Osteocyte (in vitro differentiated cells): Measurements from ENCODE around the gene POLD1. TPM values are rescaled to one million over a fixed set of nuclear protein-coding genes. Genes with fewer than 3 reads are reported as not detected.
A peak's percentile ranks its signal among the peaks of the same experiment; 100 is the strongest.
"Not testable (repeated sequence)": the region's sequence is repeated elsewhere in the genome, so short reads cannot be mapped to it uniquely, and the experiment has no call there.

Source experiments
- DNase-seq: peaks from one replicate; pipeline ENCODE4 v3.0.0; 2021; ENCODE audit warnings: mixed read lengths; ENCODE audit not compliant: unreplicated experiment; ENCODE audit errors: extremely low spot score
- H3K27ac Mint-ChIP-seq: one replicate; pipeline ENCODE4 v1.8.0; 2021; ENCODE audit warnings: mild to moderate bottlenecking, mixed read lengths; ENCODE audit not compliant: unreplicated experiment
- H3K27me3 Mint-ChIP-seq: one replicate; pipeline ENCODE4 v1.8.0; 2021; ENCODE audit warnings: mixed read lengths; ENCODE audit not compliant: unreplicated experiment
- H3K36me3 Mint-ChIP-seq: one replicate; pipeline ENCODE4 v1.8.0; 2021; ENCODE audit warnings: mixed read lengths; ENCODE audit not compliant: unreplicated experiment
- H3K4me1 Mint-ChIP-seq: one replicate; pipeline ENCODE4 v1.8.0; 2021; ENCODE audit warnings: mixed read lengths; ENCODE audit not compliant: unreplicated experiment
- H3K4me3 Mint-ChIP-seq: one replicate; pipeline ENCODE4 v1.8.0; 2021; ENCODE audit warnings: mild to moderate bottlenecking, moderate library complexity, mixed read lengths; ENCODE audit not compliant: unreplicated experiment
- H3K9me3 Mint-ChIP-seq: one replicate; pipeline ENCODE4 v1.8.0; 2021; ENCODE audit warnings: mixed read lengths; ENCODE audit not compliant: unreplicated experiment
- long read RNA-seq: library from polyadenylated mRNA; unstranded; transcript quantifications from one replicate; pipeline ENCODE4 v2.0.0, GENCODE V29; 2021
- total RNA-seq: library from RNA; stranded (reverse); gene quantifications from 2 replicates; pipeline ENCODE4 v1.2.1, GENCODE V29; 2021
- TF ChIP-seq, protein P1 (sequence below): fragments of 200-600 bp; sonication (generic); IDR thresholded peaks from 2 replicates; pipeline ENCODE4 v1.5.0; 2021; ENCODE audit warnings: antibody characterized with exemption, mild to moderate bottlenecking, moderate library complexity

POLD1 gene
- total RNA-seq = 19.6 and 22.2 TPM in 2 replicates
- long read RNA-seq, partial matches to known transcripts = 1 of 4 reads
- long read RNA-seq, other reads (novel, unspliced or antisense) = 2 of 4 reads

DNA sequence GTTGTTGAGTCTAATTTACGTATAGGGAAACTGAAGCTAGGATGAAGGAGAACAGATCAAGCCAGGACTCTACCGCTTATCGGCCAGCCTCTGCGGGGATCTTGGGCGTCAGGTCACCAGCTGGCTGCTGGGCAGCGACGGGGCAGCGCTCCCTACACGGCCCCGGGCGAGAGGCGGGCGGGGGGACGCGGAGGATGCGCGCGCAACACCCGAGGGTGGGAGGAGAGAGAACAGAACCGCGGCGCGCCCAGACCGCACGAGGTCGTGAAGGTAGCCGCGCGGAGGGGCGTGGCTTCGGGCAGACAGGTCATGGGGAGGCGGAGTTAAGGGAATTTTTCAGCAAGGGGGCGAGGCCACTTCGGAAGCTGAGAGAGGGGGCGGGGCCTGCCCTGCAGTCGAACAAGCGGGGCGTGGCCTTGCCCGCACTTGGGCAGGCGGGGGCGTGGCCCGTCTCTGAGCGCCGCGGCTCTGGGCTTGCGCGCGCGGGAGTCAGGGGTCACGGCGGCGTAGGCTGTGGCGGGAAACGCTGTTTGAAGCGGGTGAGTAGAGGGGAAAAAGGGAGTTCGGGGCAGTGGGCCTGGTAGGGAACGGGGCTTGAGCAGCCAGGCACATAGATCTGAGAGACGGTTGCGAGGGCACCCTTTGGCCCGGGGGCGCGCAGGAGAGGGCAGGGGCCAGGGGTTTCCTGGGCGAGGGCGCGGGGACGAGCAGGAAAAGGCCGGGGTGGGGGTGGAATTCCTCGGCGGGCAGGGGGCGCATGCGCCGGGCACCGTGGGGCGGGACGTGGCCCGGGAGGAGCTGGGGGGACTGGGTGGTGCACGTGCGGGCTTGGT, at the start of gene POLD1:
POLD1 (plus strand) TSS at position 496 of the 833 bp plus-strand sequence. CDS start 14,505 bp downstream, outside the sequence.
- TF ChIP-seq, protein P1, sequence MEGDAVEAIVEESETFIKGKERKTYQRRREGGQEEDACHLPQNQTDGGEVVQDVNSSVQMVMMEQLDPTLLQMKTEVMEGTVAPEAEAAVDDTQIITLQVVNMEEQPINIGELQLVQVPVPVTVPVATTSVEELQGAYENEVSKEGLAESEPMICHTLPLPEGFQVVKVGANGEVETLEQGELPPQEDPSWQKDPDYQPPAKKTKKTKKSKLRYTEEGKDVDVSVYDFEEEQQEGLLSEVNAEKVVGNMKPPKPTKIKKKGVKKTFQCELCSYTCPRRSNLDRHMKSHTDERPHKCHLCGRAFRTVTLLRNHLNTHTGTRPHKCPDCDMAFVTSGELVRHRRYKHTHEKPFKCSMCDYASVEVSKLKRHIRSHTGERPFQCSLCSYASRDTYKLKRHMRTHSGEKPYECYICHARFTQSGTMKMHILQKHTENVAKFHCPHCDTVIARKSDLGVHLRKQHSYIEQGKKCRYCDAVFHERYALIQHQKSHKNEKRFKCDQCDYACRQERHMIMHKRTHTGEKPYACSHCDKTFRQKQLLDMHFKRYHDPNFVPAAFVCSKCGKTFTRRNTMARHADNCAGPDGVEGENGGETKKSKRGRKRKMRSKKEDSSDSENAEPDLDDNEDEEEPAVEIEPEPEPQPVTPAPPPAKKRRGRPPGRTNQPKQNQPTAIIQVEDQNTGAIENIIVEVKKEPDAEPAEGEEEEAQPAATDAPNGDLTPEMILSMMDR = no peak
- Mint-ChIP-seq H3K9me3 (no peaks in the 10 kb centered on the region), H3K4me1 (peaks cover 15% of the 10 kb centered on the region), H3K4me3 (peak within 1 kb of the TSS; percentile 94), H3K27me3 (no peaks in the 10 kb centered on the region), H3K27ac (peak within 1 kb of the TSS; percentile 95), H3K36me3 (peaks cover 18% of the 10 kb centered on the region)
- peak; percentile 99 for DNase-seq

DNA sequence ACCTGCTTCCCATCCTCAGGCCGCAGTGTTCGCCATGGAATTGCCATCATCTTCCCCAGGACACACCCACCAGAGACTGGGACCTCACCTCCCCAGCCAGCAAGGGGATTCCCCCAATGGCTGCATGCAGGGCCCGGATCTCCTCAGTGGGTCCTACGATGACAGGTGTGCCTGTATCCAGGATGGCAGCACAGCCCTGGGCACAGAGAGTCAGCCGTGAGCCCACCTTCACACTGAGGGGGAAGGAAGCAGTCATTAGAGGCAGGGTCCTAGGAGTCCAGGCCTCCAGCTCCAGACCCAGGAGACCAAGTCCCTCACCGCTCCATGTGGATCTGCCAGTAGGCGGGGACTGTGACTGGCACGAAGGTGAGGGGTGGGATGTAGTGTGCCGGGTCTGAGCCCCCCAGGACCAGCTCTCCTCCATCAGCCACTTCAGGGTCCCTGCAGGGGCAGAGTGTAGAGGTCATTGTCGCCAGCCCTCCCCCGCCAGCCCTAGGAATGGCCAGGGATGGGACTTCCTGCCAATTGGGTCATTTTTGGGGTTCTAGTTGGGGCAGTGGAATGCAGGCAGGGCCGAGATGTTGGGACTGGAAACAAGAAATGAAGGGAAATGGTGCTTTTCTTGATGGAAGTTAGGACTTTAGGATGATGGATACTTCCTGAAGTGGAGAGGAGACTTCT, 49.3 kb upstream of the POLD1 start:
- Mint-ChIP-seq H3K9me3 (peaks cover 12% of the 10 kb centered on the region), H3K4me1 (peaks cover 17% of the 10 kb centered on the region), H3K36me3 (no peaks in the 10 kb centered on the region), H3K4me3 (peak overlapping the region; percentile 10), H3K27me3 (peaks cover 27% of the 10 kb centered on the region), H3K27ac (no peak overlapping the region)
- TF ChIP-seq, protein P1 = no peak
- no peak for DNase-seq

DNA sequence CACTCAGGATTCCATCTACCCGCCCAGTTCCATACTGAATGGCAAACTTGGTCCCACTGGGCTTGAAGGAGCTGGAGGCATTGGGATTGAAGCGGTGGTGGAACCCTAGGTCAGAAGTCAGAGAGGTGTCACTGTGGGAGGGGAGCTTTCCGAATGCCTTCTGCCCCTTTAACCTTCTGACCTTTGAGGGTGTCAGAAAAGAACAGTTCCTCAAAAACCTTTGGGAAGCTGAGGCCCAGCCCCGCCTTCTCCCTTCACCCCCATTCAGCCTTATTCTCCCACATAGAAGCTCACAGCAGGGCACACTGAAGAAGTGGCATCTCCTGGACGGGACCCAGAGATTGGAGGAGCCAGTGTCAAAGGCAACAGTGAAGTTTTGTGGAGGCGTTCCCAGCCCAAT, 47.1 kb upstream of the POLD1 start:
- peaks cover 18% of the 10 kb centered on the region for H3K9me3 Mint-ChIP-seq
- not testable (repeated sequence) for H3K4me1 Mint-ChIP-seq, H3K27me3 Mint-ChIP-seq, H3K27ac Mint-ChIP-seq, H3K36me3 Mint-ChIP-seq, H3K4me3 Mint-ChIP-seq, DNase-seq

DNA sequence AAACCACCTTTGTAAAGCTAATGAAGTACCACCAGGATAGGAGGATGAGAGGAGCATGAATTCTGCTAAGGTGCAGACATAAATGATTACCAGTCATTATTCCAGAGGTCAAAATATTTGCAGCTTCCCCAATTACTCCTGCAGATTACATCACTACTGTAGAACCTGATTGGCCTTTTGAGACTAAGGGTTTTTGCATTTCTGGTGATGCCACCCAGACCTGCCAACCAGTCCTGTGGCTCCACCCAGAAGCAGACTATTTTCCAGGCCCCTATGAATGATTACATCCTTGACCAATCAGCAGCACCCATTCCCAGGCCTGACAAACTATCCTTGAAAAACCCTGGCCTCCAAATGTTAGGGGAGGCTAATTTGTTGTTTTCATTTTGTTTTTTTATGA, 43.8 kb upstream of the POLD1 start:
- H3K27ac Mint-ChIP-seq = no peak overlapping the region

DNA sequence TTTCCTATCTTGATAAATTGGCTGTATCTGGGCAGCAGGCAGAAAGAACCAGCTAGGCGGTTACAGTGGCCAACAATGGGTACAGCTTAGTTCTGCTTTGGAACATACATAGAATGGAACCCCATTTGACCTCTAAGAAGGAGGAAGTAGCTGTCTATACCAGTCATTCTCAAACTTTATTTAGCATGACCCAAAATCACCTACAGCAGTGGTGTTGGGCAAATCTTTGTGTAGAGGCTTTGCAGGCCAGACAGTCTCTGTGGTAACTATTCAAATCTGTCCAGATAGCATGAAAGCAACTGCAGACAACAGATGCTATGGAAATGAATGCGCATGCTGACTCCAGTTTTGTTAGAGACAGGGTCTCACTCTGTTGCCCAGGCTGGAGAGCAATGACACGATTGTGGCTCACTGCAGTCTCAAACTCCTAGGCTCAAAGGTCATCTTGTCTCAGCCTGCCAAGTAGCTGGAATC, 43.0 kb upstream of the POLD1 start:
- Mint-ChIP-seq H3K9me3 (peaks cover 14% of the 10 kb centered on the region), H3K36me3 (no peaks in the 10 kb centered on the region), H3K27ac (no peak overlapping the region), H3K4me3 (no peak overlapping the region), H3K4me1 (no peaks in the 10 kb centered on the region), H3K27me3 (no peaks in the 10 kb centered on the region)
- TF ChIP-seq, protein P1 = no peak
- no peak for DNase-seq

More for the DNA sequence above, 43.8 kb upstream of the POLD1 start:
- TF ChIP-seq, protein P1 = no peak
- no peaks in the 10 kb centered on the region for H3K27me3 Mint-ChIP-seq
- no peak for DNase-seq
- no peaks in the 10 kb centered on the region for H3K4me1 Mint-ChIP-seq
- no peak overlapping the region for H3K4me3 Mint-ChIP-seq
- no peaks in the 10 kb centered on the region for H3K36me3 Mint-ChIP-seq
- peaks cover 20% of the 10 kb centered on the region for H3K9me3 Mint-ChIP-seq
